Activated CD4-positive, alpha-beta T cell treated with anti-CD3 and anti-CD28 coated beads for 1 hour (primary cell): Measurements from ENCODE around the gene GPSM3.
"Not testable (repeated sequence)": the region's sequence is repeated elsewhere in the genome, so short reads cannot be mapped to it uniquely, and the experiment has no call there.

ENCODE experiments used
- DNase-seq: peaks from one replicate; pipeline ENCODE4 v3.0.0-alpha.2; 2020

GPSM3 gene, protein sequence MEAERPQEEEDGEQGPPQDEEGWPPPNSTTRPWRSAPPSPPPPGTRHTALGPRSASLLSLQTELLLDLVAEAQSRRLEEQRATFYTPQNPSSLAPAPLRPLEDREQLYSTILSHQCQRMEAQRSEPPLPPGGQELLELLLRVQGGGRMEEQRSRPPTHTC

DNA sequence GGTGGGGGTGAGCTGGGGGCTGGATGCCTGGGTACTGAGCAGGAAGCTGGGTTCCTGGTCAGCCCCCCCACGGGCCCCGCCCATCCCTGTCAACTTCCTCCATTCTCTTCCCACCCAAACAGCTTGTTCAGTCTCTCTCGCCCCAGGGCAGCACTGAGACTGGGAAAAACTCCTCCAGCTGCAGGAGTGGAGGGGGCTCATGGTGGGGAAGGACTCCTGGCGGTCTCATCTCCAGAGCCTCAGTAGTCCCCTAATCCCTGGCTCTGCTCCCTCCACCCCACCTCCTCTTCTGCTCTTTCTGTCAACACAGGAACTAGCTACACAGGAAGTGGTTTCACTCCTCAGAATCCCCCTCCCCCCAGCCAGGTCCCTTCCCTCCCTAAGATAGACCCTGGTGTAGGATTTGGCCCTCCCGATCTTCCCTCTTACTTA lies at the start of gene GPSM3:
Gene GPSM3 (minus strand): TSS at position 36 of the 432 bp plus-strand sequence. CDS start 130 bp downstream, outside the sequence.
- no peak for DNase-seq

DNA sequence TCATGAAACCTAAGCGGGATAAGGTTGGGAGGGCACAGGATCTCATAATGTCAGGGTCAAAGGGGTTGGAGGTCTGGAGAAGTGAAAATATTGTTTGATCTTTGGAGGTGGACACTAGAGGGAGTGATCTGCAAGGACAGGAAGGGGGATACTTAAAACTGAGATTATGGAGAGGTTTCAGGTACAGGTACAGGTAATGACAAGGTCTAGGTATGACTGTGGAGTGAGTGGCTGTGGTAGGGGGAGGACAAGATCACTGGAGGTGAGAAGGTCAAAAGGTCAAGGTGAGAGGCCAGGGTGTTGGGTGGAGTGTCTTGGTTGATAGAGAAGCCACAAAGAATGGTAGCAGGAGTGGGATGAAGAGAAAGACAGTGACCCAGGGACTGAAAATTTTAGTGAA lies 48.2 kb upstream of the GPSM3 start:
- no peak for DNase-seq

DNA sequence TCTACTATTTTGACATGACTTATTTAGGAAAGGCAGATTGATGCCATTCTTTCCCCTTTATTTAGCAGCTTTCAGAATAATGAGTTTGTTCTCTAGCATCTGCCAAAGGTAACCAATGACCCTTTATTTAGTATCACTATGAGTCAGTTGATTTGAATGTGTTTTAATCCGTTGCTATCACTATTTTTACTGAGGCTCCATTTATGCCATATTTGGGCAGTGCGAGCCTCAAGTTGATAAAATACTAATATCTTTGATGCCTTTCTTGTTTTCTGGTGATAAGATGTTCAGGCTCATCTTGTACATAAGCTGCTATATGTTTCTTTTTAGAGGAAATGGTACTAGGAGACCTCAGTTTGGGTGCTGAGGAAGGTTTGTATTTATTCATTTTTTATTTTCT lies 47.0 kb upstream of the GPSM3 start:
- DNase-seq = no peak

DNA sequence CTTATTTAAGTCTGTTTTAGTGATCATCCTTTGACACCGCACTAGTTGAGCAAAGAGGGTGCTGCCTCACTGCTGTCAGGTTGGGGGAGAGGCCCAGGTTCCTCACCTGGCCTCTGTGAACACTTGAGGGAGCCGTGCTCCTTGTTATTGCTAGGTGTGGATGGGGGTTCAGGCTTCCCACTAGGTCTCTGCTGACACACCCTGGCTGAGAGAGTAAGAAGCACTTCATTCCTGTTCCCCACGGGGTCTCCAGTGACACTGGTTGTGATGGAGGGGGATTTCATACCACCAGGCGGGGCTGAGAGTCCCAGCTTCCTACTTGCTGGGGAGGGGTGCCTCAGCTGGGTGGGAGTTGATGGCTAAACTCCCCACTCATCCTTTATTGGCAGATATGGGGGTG lies 42.5 kb upstream of the GPSM3 start:
- DNase-seq = no peak

DNA sequence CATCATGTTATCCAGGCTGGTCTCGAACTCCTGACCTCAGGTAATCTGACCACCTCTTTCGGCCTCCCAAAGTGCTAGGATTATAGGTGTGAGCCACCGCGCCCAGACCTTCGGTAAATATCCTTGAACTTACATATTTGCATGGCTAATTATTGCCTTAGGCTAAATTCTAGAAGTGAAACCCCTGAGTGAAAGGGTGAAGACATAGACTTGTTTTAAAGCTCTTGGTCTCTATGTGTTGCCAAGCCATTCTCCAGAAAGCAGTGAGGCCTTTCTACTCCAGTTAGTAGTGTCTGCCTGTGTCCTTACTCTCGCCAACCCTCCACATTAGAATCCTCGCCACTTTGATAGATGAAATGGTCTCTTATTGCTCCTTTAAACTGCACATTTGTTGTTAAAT lies 34.0 kb upstream of the GPSM3 start:
- no peak for DNase-seq

DNA sequence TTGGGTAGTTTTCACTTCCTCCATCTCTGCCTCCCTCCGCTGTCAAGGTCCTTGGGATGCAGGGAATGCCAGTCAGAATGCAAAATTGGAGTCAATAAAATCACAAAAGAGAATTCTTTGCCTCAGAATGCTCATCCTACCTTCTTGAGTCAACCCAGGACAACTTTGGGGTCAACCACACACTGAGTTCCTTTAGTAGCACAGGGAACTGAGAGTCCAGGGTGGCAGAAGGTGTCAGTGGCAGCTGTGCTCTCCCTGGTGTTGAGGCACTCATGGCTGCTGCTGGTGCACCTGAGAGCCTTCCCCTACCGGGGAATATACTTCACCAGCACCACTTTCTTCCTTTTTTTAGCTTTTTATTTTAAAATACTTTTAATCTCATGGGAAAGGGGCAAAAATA lies 32.3 kb upstream of the GPSM3 start:
- DNase-seq = no peak

DNA sequence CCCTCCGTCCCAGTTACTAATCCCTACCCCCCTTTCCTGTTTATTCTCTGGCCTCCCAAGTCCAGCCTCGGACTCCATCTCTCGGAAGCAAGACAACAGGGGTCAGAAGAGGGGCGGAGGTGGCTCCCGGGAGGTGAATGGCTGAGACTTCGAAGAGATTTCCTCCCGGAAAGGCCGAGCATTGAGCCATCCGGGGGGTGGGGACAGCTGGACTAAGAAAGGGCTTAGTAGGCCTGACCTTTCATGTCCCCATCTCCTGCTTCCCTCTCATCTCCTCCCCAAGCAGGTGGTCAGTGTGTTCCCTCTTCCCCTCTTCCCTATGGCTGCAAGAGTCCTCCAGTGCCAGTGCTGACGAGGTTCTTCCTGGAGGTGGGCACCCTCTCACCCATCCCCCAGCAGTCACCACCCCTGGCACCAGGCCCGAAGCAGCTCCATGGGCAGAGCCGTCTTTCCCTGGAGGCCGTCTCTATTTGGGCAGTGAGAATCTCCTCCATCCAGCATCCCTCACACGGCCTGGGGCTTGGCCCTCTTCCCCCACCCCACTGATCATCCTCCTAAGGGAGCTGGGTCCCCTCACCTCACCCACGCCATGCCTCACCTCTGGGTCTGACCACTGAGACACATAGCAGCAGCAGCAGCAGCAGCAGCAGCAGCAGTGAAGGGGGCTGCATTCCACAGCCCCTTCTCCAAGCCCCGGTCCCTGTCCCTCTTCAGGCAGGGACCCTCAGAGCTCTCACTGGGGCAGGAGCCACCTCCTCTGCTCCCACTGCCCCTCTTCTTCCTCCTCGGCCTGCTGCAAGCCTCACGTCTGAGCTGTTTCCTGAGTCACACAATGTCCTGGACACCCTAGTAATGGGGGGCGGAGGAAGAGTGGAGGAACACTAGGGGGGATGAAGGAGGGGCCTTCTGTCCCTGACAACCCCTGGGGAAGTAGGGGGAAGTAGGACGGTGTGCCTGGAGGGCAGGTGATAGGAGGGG lies 31.1 kb upstream of the GPSM3 start, which contains the start of gene NOTCH4:
Gene NOTCH4 (minus strand): TSS at position 810 of the 978 bp plus-strand sequence. CDS start 139 bp downstream, at position 671.
- no peak for DNase-seq

DNA sequence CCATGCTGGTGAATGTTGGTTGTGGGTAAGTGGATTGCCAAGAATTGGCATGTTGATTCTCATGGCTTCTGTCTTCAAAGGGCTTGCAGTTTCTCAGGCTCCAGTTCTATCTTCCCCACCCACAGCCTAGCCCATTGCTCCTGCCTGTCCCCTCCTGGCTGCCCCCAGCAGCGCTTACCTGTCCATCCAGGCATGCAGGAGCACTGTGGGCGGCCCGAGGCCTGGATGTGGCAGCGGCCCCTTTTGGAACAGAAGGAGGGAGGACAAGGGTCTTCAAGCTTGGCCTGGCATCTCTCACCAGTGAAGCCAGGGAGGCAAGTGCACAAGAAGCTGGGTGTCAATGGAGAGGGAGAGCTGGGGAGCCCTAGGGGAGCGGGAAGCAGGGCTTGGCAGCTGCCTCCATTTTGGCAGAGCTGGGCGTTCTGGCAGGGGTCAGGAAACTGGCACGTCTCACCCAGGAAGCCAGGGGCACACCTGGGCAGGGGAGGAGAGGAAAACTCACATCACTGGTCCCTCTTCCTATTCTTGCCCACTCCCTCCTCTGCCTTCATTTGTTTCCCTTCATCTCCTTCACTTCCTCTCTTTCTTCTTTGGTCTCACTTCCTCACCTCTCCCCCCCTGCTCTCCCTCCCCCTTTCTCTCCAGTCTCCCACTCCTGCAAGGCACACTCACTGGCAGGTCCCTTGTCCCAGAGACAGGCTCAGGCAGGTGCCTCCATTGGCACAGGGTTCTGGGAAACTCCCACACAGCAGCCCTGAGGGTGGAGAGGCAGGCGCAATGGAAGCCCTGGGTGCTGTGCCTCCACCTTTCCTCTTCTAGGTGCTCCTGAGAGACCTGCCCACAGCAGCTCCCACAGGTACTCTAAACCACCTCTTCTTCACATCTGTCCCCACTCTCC lies 30.1 kb upstream of the GPSM3 start:
- DNase-seq = no peak

DNA sequence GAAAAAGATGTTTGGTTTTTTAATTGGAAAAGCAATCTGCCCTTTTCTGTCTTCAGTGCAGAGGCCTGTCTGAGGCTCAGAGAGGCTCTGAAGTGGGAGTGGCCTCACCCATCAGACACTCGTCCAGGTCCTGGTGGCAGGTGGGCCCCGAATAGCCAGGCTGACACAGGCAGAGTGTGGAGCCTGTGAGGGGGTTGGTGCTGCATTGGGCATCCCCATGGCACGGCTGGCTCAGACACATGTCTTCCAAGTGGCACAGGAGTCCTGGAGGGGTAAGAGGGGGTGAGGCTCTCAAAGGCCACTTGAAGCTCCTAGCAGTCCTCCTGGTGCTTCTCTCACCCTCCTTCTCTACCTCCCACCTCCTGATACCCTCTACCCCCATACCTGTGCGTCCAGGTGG lies 27.6 kb upstream of the GPSM3 start:
- DNase-seq = no peak

DNA sequence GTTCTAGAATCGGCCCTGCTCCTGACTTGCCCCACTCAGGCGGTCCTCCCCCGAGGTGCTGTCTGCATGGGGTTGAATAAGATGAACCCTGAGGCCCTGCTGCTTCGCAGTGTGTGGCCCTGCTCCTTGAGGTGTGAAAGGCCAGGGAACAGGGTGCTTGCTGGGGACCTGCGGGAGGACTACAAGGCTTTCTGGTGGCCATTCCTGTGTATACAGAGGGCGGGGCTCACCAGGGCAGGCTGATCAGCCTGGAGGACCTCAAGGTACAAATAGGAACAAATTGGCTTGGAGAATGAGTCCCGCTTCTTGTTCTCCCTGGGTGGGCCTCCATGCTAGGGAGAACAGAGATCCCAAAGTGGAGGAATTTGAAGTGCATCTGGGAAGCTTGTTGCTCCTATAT lies 25.7 kb upstream of the GPSM3 start:
- no peak for DNase-seq

DNA sequence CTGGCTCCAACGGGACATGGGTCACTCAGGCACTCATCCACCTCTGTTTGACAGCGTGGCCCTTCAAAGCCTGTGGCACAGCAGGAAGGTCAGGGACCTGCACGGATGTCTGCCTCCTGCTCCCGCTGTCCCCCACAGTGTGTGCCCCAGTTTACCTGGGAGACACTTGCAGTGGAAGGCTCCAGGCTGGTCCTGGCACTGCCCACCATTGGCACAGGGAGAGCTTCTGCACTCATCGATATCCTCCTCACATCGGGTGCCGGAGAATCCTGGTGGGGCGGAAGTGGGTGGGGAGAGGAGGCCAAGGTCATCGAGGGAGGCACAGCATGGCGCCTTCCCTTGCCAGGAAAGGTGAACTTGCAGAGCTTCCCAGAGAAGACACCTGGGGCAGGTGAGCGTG lies 24.6 kb upstream of the GPSM3 start:
- DNase-seq = no peak

DNA sequence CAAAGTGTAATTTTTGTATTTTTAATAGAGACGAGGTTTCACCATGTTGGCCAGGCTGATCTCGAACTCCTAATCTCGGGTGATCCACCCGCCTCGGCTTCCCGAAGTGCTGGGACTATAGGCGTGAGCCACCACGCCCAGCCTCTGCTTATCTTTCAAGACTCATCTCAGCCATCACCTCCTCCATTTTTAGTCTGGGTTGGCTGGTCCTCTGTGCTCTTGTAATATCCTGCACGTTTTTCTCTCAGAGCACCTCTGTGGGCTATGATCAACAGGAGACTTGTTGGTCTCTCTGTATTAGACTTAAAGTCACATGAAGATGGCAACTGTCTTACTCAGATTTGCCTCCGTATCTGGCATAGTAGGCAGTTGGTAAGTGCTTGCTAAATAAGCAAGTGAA lies 23.8 kb upstream of the GPSM3 start:
- DNase-seq = no peak

DNA sequence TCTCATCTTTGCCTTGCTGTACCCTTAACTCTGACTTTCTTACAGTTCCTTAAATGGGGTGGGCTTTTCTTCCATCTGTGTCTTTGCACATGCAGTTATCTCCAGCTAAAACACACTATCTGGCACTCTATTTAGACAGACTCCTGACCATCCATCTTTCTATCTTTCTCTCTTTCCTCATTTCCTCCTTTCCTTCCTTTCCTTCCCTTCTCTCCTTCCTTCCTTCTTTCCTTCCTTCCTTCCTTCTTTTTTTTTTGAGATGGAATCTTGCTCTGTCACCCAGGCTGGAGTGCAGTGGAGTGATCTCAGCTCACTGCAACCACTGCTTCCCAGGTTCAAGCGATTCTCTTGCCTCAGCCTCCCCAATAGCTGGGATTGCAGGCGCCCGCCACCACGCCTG lies 23.2 kb upstream of the GPSM3 start:
- DNase-seq = no peak

DNA sequence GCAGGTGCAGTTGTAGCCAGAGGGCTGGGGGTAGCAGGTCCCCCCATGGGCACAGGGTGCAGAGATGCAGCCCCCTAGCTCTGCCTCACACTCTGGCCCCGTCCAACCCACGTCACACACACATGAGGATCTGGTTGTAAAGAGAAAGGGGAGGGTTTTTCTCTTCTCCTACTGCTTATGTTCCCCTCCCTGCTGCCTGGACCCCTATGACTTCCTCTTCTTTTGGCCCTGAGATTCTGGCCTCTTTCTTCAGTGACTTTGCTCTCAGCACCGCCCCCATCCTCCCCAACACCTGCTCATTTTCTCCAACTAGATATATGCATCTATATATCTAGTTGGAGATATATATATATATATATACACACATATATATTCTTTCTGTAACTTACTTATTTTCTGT lies 21.7 kb upstream of the GPSM3 start:
- no peak for DNase-seq

DNA sequence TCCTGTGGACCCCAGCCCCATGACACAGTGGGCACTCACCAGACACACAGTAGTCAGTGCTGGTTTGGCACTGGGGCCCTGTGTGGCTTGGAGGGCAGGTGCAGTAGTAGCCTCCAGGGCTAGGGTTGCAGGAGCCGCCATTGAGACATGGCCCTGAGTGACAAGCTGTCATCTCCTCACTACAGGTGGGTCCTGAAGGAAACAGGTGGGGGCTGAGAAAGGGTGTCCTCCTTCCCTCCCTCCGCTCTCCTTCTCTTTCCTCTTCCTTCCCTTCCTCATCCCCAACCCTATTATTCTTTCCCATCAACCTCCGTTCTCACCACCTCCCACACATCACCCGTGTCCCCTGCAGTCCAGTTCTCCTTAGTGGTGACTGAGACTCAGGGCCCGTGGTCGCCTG lies 21.2 kb upstream of the GPSM3 start:
- DNase-seq = no peak

DNA sequence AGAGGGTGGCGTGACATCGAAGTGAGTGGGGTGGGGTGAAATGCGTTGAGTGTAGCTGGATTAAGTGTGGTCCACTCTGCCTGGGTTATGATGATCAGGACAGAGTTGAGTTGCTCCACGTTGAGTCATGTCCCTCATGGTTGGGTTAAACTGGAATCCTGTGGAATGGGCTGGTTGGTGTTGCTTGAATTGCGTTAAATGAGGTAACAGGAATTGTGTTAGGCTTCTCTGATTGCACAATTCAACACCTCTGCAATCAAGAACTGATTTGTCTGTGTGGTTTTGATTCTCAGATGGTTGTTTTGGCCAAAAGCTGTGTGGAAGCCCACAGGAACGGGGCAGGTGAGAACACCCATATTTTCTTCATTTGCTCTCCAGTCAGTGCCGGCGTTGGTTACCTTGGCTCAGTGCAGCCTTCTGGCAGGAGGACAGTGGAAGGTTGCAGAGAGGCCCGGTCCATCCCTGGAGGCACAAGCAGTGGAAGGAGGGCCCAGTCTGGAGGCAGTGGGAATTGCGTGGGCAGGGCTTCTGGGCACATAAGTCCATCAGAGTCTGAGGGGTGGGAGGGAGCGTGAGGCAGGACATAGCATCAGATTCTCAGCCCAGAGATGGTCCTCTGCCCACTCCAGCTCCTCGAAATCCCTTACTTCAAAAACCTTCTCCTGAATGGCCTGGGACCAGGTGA lies 19.8 kb upstream of the GPSM3 start:
- no peak for DNase-seq

DNA sequence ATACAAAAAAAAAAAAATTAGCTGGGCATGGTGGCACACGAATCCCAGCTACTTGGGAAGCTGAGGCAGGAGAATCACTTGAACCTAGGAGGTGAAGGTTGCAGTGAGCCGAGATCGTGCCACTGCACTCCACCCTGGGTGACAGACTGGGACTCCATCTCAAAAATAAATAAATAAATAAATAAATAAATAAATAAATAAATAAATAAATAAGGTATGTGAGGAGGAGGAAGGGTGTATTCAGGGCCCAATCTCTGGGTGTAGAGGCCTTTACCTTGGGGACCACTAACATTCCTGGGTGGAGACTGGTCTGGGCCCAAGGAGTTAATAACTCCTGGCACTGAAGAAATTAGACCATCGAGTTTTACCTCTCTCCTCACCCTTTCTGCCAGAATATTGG lies 19.0 kb upstream of the GPSM3 start:
- DNase-seq = not testable (repeated sequence)

DNA sequence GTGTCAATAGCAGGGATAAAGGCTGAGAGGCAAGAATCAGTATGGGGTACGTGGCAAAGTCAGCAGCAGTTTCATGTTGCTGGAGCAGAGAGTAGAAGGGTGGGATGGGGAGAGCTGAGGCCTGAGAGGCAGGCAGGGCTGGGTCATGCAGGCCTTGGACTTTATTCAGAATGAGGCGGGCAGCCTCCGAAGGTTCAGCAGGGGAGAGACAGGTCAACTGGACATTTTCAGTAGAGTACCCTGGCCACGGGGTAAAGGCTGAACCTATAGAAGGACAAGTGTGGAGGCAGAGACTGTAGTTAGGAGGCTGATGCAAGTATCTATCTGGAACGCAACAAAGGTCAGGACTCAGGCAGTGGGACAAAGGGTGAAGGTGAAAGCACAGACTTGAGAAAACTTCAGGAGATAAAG lies 17.8 kb upstream of the GPSM3 start:
- DNase-seq = no peak

DNA sequence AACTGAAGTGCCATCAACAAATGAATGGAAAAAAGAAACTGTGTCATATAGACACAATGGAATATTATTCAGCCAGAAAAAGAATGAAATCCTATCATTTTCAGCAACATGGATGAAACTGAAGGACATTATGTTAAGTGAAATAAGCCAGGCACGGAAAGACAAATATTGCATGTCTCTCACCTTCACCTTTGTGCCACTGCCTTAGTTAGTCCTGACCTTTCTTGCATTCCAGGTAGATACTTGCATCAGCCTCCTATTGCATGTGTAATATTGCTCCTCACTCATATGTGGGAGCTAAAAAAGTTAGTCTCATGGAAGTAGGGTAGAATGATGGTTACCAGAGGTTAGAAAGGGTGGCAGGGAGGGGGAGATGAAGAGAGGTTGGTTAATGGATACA lies 16.6 kb upstream of the GPSM3 start:
- DNase-seq = no peak

DNA sequence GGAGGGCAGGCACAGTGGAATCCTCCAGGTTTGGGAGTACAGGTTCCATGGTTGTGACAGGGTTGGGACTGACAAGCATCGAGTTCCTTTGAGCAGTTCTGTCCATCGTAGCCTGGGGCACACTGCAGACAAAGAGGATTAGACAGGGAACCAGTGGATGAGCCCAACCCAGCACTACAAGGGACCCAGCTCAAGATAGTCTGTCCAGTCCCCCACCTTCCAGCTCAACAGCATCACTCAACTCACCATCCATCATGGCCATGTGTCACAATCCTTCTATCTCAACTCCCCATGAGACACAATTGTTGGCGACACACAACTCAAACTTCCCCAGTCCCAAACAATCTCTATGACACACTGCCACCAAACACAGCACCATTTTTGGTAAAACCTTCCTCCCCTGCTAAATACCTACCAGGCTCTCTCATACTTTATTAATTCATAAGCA lies 11.8 kb upstream of the GPSM3 start:
- DNase-seq = no peak

DNA sequence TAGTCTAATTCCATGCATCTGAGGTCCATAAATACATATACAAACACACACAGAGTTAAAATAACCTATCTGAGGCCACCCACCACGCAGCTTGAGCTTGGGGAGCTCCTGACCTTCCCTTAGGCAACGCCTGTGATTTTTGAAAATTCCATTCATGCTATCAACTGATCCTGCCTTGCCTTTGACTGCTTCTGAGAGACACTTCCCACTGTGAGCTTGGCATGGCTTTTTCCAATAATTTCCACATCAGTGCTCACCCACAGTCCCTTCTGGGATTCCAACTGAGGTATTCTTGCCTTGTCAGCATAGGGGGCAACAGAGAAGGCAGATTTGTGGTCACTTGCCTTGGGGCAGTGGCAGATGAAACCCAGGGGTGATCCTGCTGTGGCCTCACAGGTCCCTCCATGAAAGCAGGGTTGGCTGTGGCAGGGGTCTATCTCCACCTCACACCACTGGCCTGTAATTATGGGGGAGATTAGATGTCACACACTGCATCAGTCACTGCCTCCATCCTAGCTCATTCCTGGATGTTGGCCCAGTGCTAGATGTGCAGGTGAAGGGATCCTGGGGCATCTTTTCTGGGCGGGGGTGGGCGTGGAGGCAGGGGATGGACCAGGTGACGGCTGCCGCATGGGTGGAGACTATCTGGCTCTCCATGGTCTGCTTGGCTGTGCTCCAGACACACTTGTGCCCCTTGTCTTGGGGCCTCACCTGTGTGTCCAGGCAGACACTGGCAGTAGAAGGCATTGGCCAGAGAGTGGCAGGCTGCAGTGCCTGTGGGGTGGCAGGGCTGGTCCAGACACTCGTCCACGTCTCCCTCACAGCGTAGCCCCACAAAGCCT lies 11.2 kb upstream of the GPSM3 start:
- DNase-seq = no peak

DNA sequence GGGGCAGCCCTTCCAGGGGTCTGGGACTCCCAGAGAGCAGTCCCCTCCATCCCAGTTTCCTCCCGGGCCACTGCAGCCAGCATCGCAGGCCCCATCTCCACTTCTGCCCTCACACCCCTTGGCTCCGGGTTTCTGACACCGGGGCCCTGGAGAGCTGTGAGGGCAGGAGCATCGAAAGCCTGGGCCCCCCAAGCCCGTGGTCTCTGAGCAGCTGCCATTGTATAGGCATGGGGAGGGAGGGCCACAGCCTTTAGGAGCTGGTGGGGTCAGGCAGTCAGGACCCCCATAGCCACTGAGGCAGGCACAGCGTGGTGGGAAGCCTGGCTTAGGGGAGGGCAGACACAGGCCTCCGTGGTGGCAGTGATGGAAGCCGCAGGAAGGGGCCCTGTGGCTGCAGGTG lies 9.7 kb upstream of the GPSM3 start:
- DNase-seq = no peak
